GM10266 (cell line): ENCODE measurements around the gene LPO.

Experiments used
- DNase-seq: peaks from one replicate; pipeline ENCODE4 v3.0.0; 2012; ENCODE audit errors: extremely low spot score
- CTCF ChIP-seq: IDR thresholded peaks from 2 replicates; pipeline ENCODE4 v1.5.1; 2012; ENCODE audit warnings: mild to moderate bottlenecking, low read depth; ENCODE audit not compliant: control insufficient read depth, insufficient read depth; ENCODE audit errors: missing control alignments

The LPO gene

GRCh38 chr17:58200024-58200633 is 38.3 kb upstream of the LPO start:
- DNase-seq = peak; percentile 66
- peak; percentile 73 for TF ChIP-seq CTCF

- no peak for TF ChIP-seq CTCF
- DNase-seq = no peak
These were observed 35.5 kb upstream of the LPO start for GRCh38 chr17:58202859-58203258.

GRCh38 chr17:58204796-58205195 is 33.6 kb upstream of the LPO start:
- TF ChIP-seq CTCF = no peak
- no peak for DNase-seq

- DNase-seq = no peak
- TF ChIP-seq CTCF = no peak
These were observed 32.4 kb upstream of the LPO start for GRCh38 chr17:58205936-58206335.

GRCh38 chr17:58207451-58207850 is 30.9 kb upstream of the LPO start:
- no peak for DNase-seq
- no peak for TF ChIP-seq CTCF

- TF ChIP-seq CTCF = no peak
- no peak for DNase-seq
These were observed 30.0 kb upstream of the LPO start for GRCh38 chr17:58208344-58208743.

- DNase-seq = no peak
These were observed 27.5 kb upstream of the LPO start for GRCh38 chr17:58210922-58211321.

More at GRCh38 chr17:58210922-58211321, 27.5 kb upstream of the LPO start:
- TF ChIP-seq CTCF = peak; percentile 35
